ENCODE results near the gene NT5M.

The NT5M gene

DNA sequence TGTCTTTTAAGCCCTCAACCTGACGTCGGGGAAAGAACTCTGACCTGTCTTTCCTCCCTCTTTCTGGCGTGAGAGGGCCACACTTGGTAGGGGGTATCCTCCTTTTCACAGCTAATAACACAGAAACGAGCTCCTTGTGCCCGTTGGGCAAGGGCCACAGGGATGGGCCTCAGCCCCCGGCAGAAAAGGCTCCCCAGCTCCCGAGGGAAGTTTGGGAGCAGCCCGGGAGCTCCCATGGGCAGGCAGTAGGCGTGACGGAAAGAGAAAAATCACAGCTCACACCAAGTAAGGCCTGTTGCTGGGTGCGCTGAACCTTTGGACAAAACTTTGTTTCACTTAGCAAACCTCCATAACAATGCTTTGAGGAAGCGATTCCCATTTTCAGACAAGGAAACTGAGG lies 90.8 kb downstream of the NT5M start:
- DNase-seq (ENCODE audit: low spot score), result no peak

DNA sequence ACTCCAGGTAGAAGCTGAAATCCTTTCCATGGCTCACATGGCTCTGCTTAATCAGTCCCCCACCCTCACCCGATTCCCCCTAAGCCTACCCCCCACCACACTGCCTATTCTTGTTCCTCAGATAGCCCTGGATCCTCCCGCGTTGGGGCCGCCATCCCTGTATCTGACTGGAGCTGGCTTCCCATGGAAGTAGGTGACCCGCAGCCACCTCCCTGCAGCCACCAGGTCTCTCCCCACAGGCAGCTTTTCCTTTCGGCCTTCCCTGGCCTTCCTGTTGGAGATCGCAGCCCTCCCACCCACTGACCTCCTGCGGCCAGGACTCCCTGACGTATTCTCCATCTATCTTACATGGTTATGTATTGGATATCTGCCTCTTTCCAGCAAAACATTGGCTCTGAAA lies 91.3 kb downstream of the NT5M start:
- no peak for DNase-seq (ENCODE audit: low spot score)

DNA sequence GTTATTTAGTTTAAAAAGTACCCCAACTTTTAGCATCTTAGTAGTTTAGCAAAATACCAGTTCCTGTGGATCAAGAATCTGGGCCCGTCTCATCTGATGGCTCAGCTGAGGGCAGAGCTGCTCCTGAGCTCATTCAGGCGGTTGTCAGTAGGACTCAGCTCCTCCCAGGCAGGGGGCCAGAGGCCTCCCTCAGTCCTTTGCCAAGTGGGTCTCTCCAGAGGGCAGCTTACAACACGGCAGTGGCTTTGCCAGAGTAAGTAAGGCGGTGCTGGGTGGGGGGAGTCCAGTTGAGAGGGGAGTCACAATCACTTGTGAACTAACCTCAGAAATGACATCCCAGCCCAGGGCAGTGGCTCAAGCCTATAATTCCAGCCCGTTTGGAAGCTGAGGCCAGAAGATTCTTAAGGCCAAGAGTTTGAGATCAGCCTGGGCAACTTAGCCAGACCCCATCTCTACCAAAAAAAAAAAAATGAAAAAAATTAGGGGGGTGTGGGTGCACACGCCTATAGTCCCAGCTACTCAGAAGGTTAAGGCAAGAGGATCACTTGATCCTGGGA lies 92.2 kb downstream of the NT5M start:
- DNase-seq (ENCODE audit: low spot score), result no peak

GRCh38 chr17:17395885-17396284 lies 92.7 kb downstream of the NT5M start:
- DNase-seq (ENCODE audit: low spot score), result no peak
